HCT116 (cell line): ENCODE measurements around the gene RPL19. TPM values are rescaled to one million over a fixed set of nuclear protein-coding genes. Genes with fewer than 3 reads are reported as not detected.

ENCODE experiments used
- ATAC-seq: fragments of 200-7000 bp; cut with Tn5 transposase; 2 replicates; pipeline ENCODE4 v1.9.1; 2020; ENCODE audit warnings: mild to moderate bottlenecking, moderate library complexity
- BruUV-seq: library from RNA; stranded (reverse); fragments of 400-500 nt; replicated peaks from 2 replicates; lab custom pipeline; 2021; lab: Mats Ljungman, UMichigan
- CTCF ChIA-PET: fragments of 300-600 bp; sonication (Branson Sonifier 250); formaldehyde crosslinking; loops from one replicate; lab custom pipeline; 2021; ENCODE audit warnings: antibody characterized with exemption; lab: Charles Lee
- POLR2A ChIA-PET: fragments of 300-600, 350-600 bp; sonication (Branson Sonifier 250); formaldehyde crosslinking; loops from one replicate; lab custom pipeline; 2021; ENCODE audit warnings: antibody characterized with exemption; lab: Charles Lee
- RAD21 ChIA-PET, 2 experiments: fragments of 300-600 bp; sonication (Branson Sonifier 250); formaldehyde crosslinking; loops; one replicate each; lab custom pipeline; 2023; ENCODE audit warnings: low total read pairs in 2 of 2; ENCODE audit not compliant: uncharacterized antibody in 2 of 2, unreplicated experiment in 2 of 2, low non-redundant PET in 1 of 2; lab: Charles Lee
- DNase-seq: peaks from one replicate; pipeline ENCODE4 v3.0.0-alpha.2; 2010; ENCODE audit warnings: low read depth, low spot score
- H2AFZ ChIP-seq: fragments of 200-600 bp; shearing (Covaris generic), sonication (generic); 2 replicates; pipeline ENCODE4 v1.6.1; 2017; ENCODE audit warnings: low read depth, mixed run types, mixed read lengths, antibody characterized with exemption, low read length; ENCODE audit not compliant: poor library complexity, severe bottlenecking
- H3K27ac ChIP-seq: 2 replicates; pipeline ENCODE4 v1.5.1; 2012; ENCODE audit warnings: low read depth, low read length
- H3K27me3 ChIP-seq: fragments of 200-600 bp; sonication (generic); 2 replicates; pipeline ENCODE4 v1.6.1; 2016; ENCODE audit warnings: mixed run types, low read length, mixed read lengths; ENCODE audit not compliant: insufficient read depth
- H3K36me3 ChIP-seq, 2 experiments: fragments of 200-500 bp in 1 of 2; fragments of 200-600 bp in 1 of 2; sonication (Bioruptor generic) in 1 of 2; sonication (generic) in 1 of 2; 2 replicates each; pipeline versions ENCODE4 v1.5.1 to v1.6.1; 2014 to 2016; ENCODE audit warnings: low read length in 2 of 2, inconsistent platforms in 1 of 2, mixed read lengths in 1 of 2, mixed run types in 1 of 2; ENCODE audit not compliant: insufficient read depth in 2 of 2, control insufficient read depth in 1 of 2
- H3K4me1 ChIP-seq, 2 experiments: fragments of 200-600 bp in 1 of 2; sonication (generic) in 1 of 2; 2 replicates each; pipeline versions ENCODE4 v1.5.1 to v1.6.1; 2012 to 2017; ENCODE audit warnings: low read length in 2 of 2, inconsistent platforms in 1 of 2, mild to moderate bottlenecking in 1 of 2, mixed read lengths in 1 of 2, mixed run types in 1 of 2, moderate library complexity in 1 of 2; ENCODE audit not compliant: insufficient read depth in 2 of 2, control insufficient read depth in 1 of 2
- H3K4me2 ChIP-seq: fragments of 200-600 bp; sonication (generic); 2 replicates; pipeline ENCODE4 v1.6.1; 2017; ENCODE audit warnings: mixed run types, low read length, mixed read lengths
- H3K4me3 ChIP-seq, 2 experiments: fragments of 200-600 bp in 1 of 2; sonication (generic) in 1 of 2; replicated peaks in 1 of 2; 2 replicates each; pipeline ENCODE4 v1.5.1; 2011 to 2016; ENCODE audit warnings: low read length in 2 of 2, control low read depth in 1 of 2, low read depth in 1 of 2, mild to moderate bottlenecking in 1 of 2, mixed read lengths in 1 of 2, mixed run types in 1 of 2
- H3K79me2 ChIP-seq: fragments of 200-600 bp; sonication (generic); 2 replicates; pipeline ENCODE4 v1.6.1; 2017; ENCODE audit warnings: mild to moderate bottlenecking, mixed run types, low read length, moderate library complexity, mixed read lengths; ENCODE audit not compliant: insufficient read depth
- H3K9ac ChIP-seq: fragments of 200-600 bp; sonication (generic); 2 replicates; pipeline ENCODE4 v1.6.1; 2016; ENCODE audit warnings: low read length, mixed read lengths
- H3K9me2 ChIP-seq: fragments of 200-600 bp; sonication (generic), shearing (Covaris generic); 2 replicates; pipeline ENCODE4 v1.6.1; 2017; ENCODE audit warnings: mixed run types, mild to moderate bottlenecking, moderate library complexity; ENCODE audit not compliant: insufficient read depth
- H3K9me3 ChIP-seq, 2 experiments: fragments of 200-500 bp in 1 of 2; fragments of 200-600 bp in 1 of 2; sonication (Bioruptor generic) in 1 of 2; sonication (generic) in 1 of 2; 2 replicates each; pipeline ENCODE4 v1.6.1; 2014 to 2017; ENCODE audit warnings: low read length in 2 of 2, mixed read lengths in 2 of 2, inconsistent platforms in 1 of 2, low read depth in 1 of 2, mild to moderate bottlenecking in 1 of 2, mixed run types in 1 of 2, moderate library complexity in 1 of 2; ENCODE audit not compliant: control insufficient read depth in 1 of 2, insufficient read depth in 1 of 2
- H4K20me1 ChIP-seq: fragments of 200-600 bp; sonication (generic), shearing (Covaris generic); 2 replicates; pipeline ENCODE4 v1.6.1; 2017; ENCODE audit warnings: mixed run types, mild to moderate bottlenecking, moderate library complexity; ENCODE audit not compliant: insufficient read depth
- ATF3 ChIP-seq: IDR thresholded peaks from 2 replicates; pipeline ENCODE4 v1.6.1; 2012
- CBX3 ChIP-seq: IDR thresholded peaks from 2 replicates; pipeline ENCODE4 v1.6.1; 2012; ENCODE audit warnings: low read depth
- CEBPB ChIP-seq: IDR thresholded peaks from 2 replicates; pipeline ENCODE4 v1.6.1; 2012; ENCODE audit warnings: low read depth
- EGR1 ChIP-seq: IDR thresholded peaks from 2 replicates; pipeline ENCODE4 v1.6.1; 2012; ENCODE audit warnings: low read depth
- ELF1 ChIP-seq: IDR thresholded peaks from 2 replicates; pipeline ENCODE4 v1.6.1; 2012; ENCODE audit warnings: low read depth, borderline replicate concordance
- EZH2 ChIP-seq: fragments of 200-600 bp; sonication (generic); IDR thresholded peaks from 2 replicates; pipeline ENCODE4 v1.6.1; 2017; ENCODE audit warnings: antibody characterized with exemption, mixed run types
- FOSL1 ChIP-seq: IDR thresholded peaks from 2 replicates; pipeline ENCODE4 v1.6.1; 2012; ENCODE audit warnings: low read depth
- JUND ChIP-seq: IDR thresholded peaks from 2 replicates; pipeline ENCODE4 v1.6.1; 2012
- POLR2A ChIP-seq: IDR thresholded peaks from 2 replicates; pipeline ENCODE4 v1.7.0; 2011; ENCODE audit warnings: borderline replicate concordance; ENCODE audit not compliant: insufficient read depth, insufficient read length; ENCODE audit errors: extremely low read depth
- POLR2AphosphoS5 ChIP-seq: IDR thresholded peaks from 2 replicates; pipeline ENCODE4 v1.6.1; 2011; ENCODE audit warnings: mild to moderate bottlenecking, low read depth, low read length, moderate library complexity
- RAD21 ChIP-seq: IDR thresholded peaks from 2 replicates; pipeline ENCODE4 v1.6.1; 2012; ENCODE audit warnings: low read depth, mild to moderate bottlenecking
- REST ChIP-seq: IDR thresholded peaks from 2 replicates; pipeline ENCODE4 v1.6.1; 2012; ENCODE audit warnings: low read depth
- SIN3A ChIP-seq: IDR thresholded peaks from 2 replicates; pipeline ENCODE4 v1.6.1; 2012; ENCODE audit warnings: low read depth
- SP1 ChIP-seq: IDR thresholded peaks from 2 replicates; pipeline ENCODE4 v1.6.1; 2012; ENCODE audit warnings: low read depth
- SRF ChIP-seq: IDR thresholded peaks from 2 replicates; pipeline ENCODE4 v1.6.1; 2012; ENCODE audit warnings: low read depth
- TCF7L2 ChIP-seq: IDR thresholded peaks from 2 replicates; pipeline ENCODE4 v1.7.0; 2011; ENCODE audit warnings: borderline replicate concordance, inconsistent platforms; ENCODE audit not compliant: insufficient read depth, insufficient read length; ENCODE audit errors: extremely low read depth
- YY1 ChIP-seq: IDR thresholded peaks from 2 replicates; pipeline ENCODE4 v1.6.1; 2011; ENCODE audit warnings: low read length, low read depth, moderate library complexity, mild to moderate bottlenecking; ENCODE audit not compliant: insufficient replicate concordance; ENCODE audit errors: extremely low read depth
- ZFX ChIP-seq: fragments of 450-650 bp; IDR thresholded peaks from 2 replicates; pipeline ENCODE4 v1.6.1; 2017
- intact Hi-C: fragments of 100-400 bp; cut with micrococcal nuclease; formaldehyde crosslinking; loops from 2 replicates; pipeline ENCODE4 v1.10.0; 2022
- total RNA-seq: library from RNA; stranded (reverse); gene quantifications from one replicate; pipeline ENCODE4 v1.2.1, GENCODE V29; 2021; ENCODE audit not compliant: unreplicated experiment
- TF ChIP-seq, protein P1 (sequence below): IDR thresholded peaks from 2 replicates; pipeline ENCODE4 v1.6.1; 2011; ENCODE audit warnings: mild to moderate bottlenecking, low read length, moderate library complexity; ENCODE audit not compliant: insufficient replicate concordance; ENCODE audit errors: extremely low read depth
- TF ChIP-seq, protein P2 (sequence below): IDR thresholded peaks from 2 replicates; pipeline ENCODE4 v1.6.1; 2012

The RPL19 gene
- total RNA-seq, 1 experiment from 2014 or later = 2,276 TPM

DNA sequence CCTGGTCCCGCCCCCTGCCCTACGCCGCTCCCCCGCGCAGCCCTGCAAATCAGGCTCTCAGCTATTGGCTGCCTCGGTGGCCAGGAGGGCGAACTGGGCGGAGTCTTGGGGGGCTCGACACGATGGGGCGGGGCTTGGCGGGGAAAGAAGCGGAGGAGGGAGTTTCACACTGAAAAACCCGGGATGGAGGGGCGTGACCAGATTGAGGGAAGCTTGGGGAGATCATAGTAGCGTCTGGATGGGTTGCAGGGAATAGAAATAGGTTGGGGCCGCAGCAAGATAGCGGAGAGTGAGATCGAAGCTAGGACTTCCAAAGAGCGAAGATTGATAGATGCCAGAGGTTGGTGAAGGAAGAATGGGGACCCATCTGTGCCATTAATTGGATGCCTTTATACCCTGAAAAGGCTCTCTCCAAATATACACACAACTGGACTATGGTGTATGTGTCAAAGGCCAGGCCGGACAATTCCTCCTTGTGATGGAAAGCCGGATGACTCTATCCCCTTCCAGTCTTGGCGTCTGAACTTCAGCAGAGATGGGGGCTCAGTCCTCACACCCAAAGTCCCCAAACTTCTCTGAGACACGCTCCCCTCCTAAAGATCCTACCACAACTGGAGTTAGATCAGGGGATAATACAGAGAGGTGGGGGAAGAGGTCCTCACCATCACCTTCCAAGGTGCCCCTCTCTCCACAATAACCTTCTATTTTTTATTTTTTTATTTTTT lies 26.0 kb downstream of the RPL19 start:
- Histone ChIP-seq H3K36me3 (no peaks in the 10 kb centered on the region), H3K9me2 (no peaks in the 10 kb centered on the region), H3K4me1 (peaks cover 7 to 16% of the 10 kb centered on the region in 2 experiments; a peak in 3 of 4 replicates), H3K4me2 (no peak overlapping the region), H3K27ac (no peak overlapping the region), H3K4me3 (no peak overlapping the region), H3K9ac (no peak overlapping the region), H3K27me3 (no peaks in the 10 kb centered on the region), H2AFZ (no peak overlapping the region), H4K20me1 (no peaks in the 10 kb centered on the region), H3K79me2 (no peaks in the 10 kb centered on the region), H3K9me3 (no peaks in the 10 kb centered on the region)
- TF ChIP-seq POLR2AphosphoS5 = no peak
- no peak for TF ChIP-seq FOSL1
- no peak for TF ChIP-seq SP1
- TF ChIP-seq, protein P1, sequence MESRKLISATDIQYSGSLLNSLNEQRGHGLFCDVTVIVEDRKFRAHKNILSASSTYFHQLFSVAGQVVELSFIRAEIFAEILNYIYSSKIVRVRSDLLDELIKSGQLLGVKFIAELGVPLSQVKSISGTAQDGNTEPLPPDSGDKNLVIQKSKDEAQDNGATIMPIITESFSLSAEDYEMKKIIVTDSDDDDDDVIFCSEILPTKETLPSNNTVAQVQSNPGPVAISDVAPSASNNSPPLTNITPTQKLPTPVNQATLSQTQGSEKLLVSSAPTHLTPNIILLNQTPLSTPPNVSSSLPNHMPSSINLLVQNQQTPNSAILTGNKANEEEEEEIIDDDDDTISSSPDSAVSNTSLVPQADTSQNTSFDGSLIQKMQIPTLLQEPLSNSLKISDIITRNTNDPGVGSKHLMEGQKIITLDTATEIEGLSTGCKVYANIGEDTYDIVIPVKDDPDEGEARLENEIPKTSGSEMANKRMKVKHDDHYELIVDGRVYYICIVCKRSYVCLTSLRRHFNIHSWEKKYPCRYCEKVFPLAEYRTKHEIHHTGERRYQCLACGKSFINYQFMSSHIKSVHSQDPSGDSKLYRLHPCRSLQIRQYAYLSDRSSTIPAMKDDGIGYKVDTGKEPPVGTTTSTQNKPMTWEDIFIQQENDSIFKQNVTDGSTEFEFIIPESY = no peak
- no peak for TF ChIP-seq ATF3
- no peak for TF ChIP-seq POLR2A
- TF ChIP-seq, protein P2, sequence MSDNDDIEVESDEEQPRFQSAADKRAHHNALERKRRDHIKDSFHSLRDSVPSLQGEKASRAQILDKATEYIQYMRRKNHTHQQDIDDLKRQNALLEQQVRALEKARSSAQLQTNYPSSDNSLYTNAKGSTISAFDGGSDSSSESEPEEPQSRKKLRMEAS = no peak
- no peak for TF ChIP-seq TCF7L2
- TF ChIP-seq ELF1 = no peak
- TF ChIP-seq RAD21 = no peak
- no peak for TF ChIP-seq CEBPB
- TF ChIP-seq EZH2 = no peak
- no peak for TF ChIP-seq CBX3
- TF ChIP-seq ZFX = no peak
- TF ChIP-seq SIN3A = no peak
- no peak for TF ChIP-seq REST
- no peak for TF ChIP-seq SRF
- TF ChIP-seq EGR1 = no peak
- no peak for TF ChIP-seq JUND
- TF ChIP-seq YY1 = no peak
- intact Hi-C loops = no loop called here
- POLR2A ChIA-PET = no interaction called here
- CTCF ChIA-PET = no interaction called here
- no TSS peak for BruUV-seq
- DNase-seq = no peak
- RAD21 ChIA-PET = no interaction called here
- ATAC-seq = no peak
